HG03442 (cell line): ENCODE results near the gene MEI1.
"Not testable (repeated sequence)": the region's sequence is repeated elsewhere in the genome, so short reads cannot be mapped to it uniquely, and the experiment has no call there.

Source experiments
- ATAC-seq: cut with Tn5 transposase; IDR thresholded peaks from one replicate; pipeline ENCODE4 v1.9.1; 2021; ENCODE audit warnings: mild to moderate bottlenecking, moderate library complexity; ENCODE audit not compliant: unreplicated experiment

The MEI1 gene, protein sequence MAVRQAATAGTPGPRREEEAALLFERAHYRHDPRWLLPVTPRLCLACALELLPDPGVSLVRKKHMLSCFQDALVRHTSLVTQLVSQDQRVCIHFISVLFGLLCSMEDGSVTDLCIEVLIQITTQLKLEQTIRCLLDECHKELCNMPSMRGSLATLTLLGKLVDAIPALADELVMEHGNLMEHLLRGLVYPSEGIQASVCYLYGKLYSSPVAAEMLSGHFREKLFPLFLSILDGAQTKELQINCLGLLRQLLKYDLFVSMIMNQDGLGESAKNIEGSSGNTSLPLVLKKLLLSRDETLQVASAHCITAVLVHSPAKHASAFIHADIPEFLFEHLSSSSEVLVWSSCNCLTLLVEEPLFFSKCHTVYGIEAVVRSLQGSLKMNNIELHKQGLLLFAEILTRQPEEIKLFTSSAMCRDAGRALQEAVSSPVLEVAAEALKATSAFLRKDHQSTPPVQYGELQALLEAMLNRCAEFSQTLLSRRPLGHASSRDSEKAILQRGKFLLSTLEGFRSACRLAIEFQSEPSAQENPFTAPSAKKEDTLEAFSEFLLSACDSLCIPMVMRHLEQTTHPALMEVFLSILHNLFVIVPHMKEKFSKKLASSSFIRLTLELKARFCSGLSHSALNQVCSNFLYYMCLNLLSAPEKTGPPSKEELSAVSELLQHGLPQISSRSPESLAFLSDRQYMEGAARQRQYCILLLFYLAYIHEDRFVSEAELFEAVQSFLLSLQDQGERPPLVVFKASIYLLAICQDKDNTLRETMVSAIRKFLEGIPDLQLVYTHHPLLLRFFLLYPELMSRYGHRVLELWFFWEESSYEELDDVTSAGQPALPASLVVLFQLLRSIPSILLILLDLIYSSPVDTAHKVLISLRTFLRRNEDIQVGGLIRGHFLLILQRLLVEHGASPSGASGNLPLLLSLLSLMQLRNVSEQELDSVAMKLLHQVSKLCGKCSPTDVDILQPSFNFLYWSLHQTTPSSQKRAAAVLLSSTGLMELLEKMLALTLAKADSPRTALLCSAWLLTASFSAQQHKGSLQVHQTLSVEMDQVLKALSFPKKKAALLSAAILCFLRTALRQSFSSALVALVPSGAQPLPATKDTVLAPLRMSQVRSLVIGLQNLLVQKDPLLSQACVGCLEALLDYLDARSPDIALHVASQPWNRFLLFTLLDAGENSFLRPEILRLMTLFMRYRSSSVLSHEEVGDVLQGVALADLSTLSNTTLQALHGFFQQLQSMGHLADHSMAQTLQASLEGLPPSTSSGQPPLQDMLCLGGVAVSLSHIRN

DNA sequence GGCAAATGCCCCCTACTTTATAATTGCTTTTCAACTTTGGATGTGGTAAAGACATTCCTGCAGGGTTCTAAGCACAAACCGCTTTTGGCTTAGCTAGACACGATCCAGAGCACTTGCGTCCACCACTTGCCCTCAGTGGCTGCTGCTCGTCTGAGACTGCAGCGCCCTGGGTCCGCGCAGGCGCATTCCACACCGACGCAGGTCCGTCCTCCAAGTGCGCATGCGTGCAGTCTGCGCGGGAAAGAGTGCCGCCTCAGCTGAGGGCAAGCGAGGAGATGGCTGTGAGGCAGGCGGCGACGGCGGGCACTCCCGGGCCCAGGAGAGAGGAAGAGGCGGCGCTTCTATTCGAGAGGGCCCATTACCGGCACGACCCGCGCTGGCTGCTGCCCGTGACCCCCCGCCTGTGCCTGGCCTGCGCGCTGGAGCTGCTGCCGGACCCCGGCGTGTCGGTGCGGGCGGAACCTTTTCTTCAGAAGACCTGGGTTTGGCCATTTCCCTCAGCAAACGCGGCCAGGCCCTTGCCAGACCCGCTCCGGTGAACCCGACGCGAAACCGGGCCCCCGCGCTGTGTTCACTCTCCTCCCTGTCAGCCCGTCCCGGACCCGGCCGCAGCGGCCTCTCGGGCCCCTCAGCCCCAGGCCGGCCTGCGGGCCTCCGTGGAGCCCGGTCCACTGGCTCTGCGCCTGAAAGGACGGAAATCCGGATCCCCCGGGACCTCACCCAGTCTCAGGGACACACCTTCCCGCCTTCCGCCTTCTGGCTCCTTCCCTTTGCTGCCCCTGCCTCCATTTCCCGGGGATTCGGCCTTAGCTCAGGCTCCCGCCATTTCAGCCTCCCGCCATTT lies at the start of gene MEI1:
Gene MEI1, plus strand, starts transcription at position 240 of the 844 bp plus-strand sequence. Its CDS starts 36 bp downstream, at position 276.
- no peak for ATAC-seq

DNA sequence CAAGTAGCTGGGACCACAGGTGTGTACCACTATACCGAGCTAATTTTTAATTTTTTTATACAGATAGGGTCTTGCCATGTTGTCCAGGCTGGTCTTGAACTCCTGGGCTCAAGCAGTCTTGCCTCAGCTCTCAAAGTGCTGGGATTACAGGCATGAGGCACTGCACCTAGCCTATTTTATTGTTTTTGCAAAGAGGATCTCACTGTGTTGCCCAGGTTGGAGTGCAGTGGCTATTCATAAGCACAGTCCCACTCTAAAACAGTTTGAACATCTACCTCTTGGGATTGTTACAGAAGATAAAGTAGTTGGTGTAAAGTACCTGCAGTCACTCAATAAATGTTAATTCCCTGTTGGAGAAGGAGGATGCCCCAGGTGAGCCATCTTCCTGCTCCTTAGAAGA lies 49.1 kb upstream of the MEI1 start:
- no peak for ATAC-seq

- no peak for ATAC-seq
Observed at GRCh38 chr22:41650821-41651220, 48.5 kb upstream of the MEI1 start.

- no peak for ATAC-seq
Observed at GRCh38 chr22:41654322-41654721, 45.0 kb upstream of the MEI1 start.

- no peak for ATAC-seq
Observed at GRCh38 chr22:41656556-41656955, 42.7 kb upstream of the MEI1 start.

- ATAC-seq: no peak
Observed at GRCh38 chr22:41657709-41658108, 41.6 kb upstream of the MEI1 start.

GRCh38 chr22:41658869-41659268 lies 40.4 kb upstream of the MEI1 start:
- no peak for ATAC-seq

DNA sequence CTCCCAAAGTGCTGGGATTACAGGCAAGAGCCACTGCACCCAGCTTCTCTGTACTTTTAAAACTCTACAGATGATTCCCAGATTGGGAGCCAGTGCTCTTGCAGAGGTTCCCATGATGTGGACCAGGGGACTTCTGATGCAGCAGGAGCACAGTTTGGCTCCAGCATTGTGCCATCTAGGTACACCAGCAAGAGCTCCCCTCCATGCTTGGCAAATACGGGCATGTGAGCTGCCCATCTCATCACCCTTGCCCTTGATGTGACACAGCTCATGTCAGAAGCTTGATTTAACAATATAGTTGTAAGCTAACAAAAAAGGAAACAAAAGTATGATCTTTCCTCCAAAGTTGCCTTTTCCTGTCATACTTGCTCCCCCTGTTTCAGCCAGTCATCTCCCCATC lies 39.4 kb upstream of the MEI1 start:
- ATAC-seq: no peak

- ATAC-seq: no peak
Observed at GRCh38 chr22:41660416-41660815, 38.9 kb upstream of the MEI1 start.

DNA sequence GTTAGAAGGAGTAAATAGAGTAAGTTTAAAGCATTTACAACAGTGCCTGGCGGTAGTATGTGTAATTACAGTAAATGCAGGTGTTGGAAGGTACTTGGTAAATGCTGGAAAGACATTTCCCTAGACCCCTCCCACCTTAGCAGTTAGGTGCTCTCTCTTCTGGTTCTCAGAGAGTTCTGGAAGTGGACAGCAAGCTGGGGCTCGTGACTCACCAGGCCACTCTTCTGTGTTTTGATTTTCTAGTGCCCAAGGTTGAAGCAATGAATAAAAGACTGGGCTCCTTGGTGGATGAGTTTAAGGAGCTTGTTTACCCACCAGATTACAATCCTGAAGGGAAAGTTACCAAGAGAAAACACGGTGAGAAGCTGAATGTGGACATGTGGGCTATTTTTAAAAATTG lies 38.2 kb upstream of the MEI1 start:
- no peak for ATAC-seq

- ATAC-seq: no peak
Observed at GRCh38 chr22:41661713-41662112, 37.6 kb upstream of the MEI1 start.

- not testable (repeated sequence) for ATAC-seq
Observed at GRCh38 chr22:41663594-41663993, 35.7 kb upstream of the MEI1 start.

DNA sequence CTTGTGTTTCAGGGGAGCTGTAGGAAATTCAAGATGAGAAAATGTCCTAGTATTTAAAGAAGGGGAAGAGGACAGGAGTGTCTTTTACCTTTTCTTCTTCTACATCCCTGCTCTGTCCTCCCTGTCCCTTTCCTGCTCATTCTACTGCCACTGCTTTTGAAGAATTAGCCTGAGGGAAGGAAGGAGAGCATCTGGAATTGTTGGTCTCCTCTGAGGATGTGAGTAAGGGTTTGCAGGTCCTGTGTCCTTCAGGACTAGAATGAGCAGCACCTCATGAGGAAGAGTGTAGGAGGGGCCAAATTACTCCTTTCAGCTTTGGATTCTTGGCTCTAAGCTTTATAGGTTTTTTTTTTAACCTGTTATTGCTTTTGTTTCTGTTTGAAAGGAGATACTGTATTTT lies 34.8 kb upstream of the MEI1 start:
- no peak for ATAC-seq

GRCh38 chr22:41664951-41665350 lies 34.4 kb upstream of the MEI1 start:
- no peak for ATAC-seq

- ATAC-seq: no peak
Observed at GRCh38 chr22:41668971-41669911, 30.1 kb upstream of the MEI1 start.

- ATAC-seq: not testable (repeated sequence)
Observed at GRCh38 chr22:41672096-41672495, 27.2 kb upstream of the MEI1 start.

DNA sequence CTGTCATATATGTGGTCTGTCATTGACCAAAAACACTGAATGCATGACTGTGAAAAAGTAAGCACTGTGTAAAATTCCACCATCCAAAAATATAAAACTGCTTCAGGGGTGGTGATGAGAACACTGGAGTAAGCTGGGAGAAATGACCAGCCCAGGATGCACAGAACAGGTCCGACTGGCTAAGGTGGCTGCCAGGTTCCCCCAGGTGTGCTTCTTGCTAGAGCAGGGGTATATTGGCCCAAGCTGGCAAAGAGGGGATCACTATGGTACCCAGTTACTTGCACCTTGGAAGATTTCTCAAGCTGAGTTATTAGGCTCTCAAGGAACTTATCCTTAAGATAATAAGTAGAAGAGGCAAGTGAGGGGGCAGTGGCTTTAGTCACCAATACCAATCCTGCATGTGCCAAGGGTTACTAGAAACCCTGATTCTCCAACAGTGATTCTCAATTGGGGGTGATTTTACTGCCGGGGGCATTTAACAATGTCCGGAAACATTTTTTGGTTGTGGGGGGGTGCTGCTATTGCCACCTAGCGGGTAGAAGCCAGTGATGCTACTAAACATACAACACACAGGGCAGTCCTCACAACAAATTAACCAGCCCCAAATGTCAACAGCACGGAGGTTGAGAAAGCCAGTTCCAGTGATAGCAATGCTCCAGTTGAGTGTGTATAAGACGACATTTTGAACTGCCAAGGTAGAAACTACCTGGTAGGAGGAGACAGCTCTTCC lies 26.4 kb upstream of the MEI1 start:
- no peak for ATAC-seq

- ATAC-seq: no peak
Observed at GRCh38 chr22:41674846-41675340, 24.4 kb upstream of the MEI1 start.
